Progenitor cell of endocrine pancreas (in vitro differentiated cells): ENCODE measurements around the gene GOLPH3. TPM values are rescaled to one million over a fixed set of nuclear protein-coding genes. Genes with fewer than 3 reads are reported as not detected.
A peak's percentile ranks its signal among the peaks of the same experiment; 100 is the strongest.

Experiments
- DNase-seq: peaks from one replicate; pipeline ENCODE4 v3.0.0; 2021; ENCODE audit warnings: low spot score; ENCODE audit not compliant: unreplicated experiment
- H3K27ac Mint-ChIP-seq: 2 replicates; pipeline ENCODE4 v1.8.0; 2021; ENCODE audit warnings: mild to moderate bottlenecking, moderate library complexity, mixed read lengths
- H3K27me3 Mint-ChIP-seq: 2 replicates; pipeline ENCODE4 v1.8.0; 2021; ENCODE audit warnings: mixed read lengths
- H3K36me3 Mint-ChIP-seq: 2 replicates; pipeline ENCODE4 v1.8.0; 2022; ENCODE audit warnings: mixed read lengths; ENCODE audit not compliant: insufficient read depth
- H3K4me1 Mint-ChIP-seq: 2 replicates; pipeline ENCODE4 v1.8.0; 2021; ENCODE audit warnings: low read depth, mixed read lengths
- H3K4me3 Mint-ChIP-seq: 2 replicates; pipeline ENCODE4 v1.8.0; 2021; ENCODE audit warnings: low read depth, mild to moderate bottlenecking, moderate library complexity, mixed read lengths
- H3K9me3 Mint-ChIP-seq: 2 replicates; pipeline ENCODE4 v1.8.0; 2021; ENCODE audit warnings: low read depth, mixed read lengths
- total RNA-seq: library from RNA; stranded (reverse); gene quantifications from 2 replicates; pipeline ENCODE4 v1.2.1, GENCODE V29; 2021
- TF ChIP-seq, protein P1 (sequence below): fragments of 200-600 bp; sonication (generic); IDR thresholded peaks from one replicate; pipeline ENCODE4 v1.5.0; 2021; ENCODE audit warnings: antibody characterized with exemption, mild to moderate bottlenecking; ENCODE audit not compliant: unreplicated experiment

Gene GOLPH3
- total RNA-seq, 1 donor from 2014 or later: 80.8 TPM

DNA sequence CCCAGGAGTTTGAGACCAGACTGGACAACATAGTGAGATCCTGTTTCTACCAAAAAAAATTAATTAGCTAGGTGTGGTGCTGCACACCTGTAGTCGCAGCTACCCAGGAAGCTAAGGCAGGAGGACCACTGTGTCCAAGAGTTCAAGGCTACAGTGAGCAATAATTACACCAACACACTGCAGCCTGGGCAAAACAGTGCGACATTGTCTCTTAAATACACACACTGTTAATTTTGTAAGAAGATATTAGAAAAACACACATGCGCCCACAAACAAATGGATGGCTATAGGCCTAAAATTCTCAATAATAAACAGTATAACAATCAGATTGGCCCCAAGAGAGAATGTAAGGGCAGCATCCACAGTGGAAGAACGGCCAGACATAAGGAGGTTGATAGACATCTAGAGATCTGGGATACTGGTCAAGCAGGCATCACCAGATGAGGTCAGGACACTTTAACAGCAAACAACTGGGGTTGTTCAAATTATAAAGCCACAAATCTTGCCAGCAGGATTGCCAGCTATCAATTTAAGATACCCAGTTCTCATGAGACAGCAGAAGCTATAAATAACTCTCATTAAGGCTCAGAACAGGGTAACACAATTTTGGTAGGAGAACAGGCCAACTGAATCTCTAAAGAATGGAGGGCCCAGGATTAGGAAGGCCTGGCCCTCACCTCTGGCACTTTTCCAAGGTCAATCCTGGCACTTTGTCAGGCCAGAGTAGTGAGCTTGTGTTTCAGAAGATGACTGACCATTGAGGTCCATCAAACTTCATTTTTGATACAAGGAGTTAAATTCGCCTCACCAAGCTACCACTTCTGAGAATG lies 29.5 kb downstream of the GOLPH3 start:
- H3K4me1 Mint-ChIP-seq: peaks cover 12% of the 10 kb centered on the region
- H3K27me3 Mint-ChIP-seq: no peaks in the 10 kb centered on the region
- no peak for DNase-seq
- no peak overlapping the region for H3K27ac Mint-ChIP-seq
- no peak overlapping the region for H3K4me3 Mint-ChIP-seq
- peaks cover 25% of the 10 kb centered on the region for H3K36me3 Mint-ChIP-seq
- H3K9me3 Mint-ChIP-seq: no peaks in the 10 kb centered on the region
- TF ChIP-seq, protein P1, sequence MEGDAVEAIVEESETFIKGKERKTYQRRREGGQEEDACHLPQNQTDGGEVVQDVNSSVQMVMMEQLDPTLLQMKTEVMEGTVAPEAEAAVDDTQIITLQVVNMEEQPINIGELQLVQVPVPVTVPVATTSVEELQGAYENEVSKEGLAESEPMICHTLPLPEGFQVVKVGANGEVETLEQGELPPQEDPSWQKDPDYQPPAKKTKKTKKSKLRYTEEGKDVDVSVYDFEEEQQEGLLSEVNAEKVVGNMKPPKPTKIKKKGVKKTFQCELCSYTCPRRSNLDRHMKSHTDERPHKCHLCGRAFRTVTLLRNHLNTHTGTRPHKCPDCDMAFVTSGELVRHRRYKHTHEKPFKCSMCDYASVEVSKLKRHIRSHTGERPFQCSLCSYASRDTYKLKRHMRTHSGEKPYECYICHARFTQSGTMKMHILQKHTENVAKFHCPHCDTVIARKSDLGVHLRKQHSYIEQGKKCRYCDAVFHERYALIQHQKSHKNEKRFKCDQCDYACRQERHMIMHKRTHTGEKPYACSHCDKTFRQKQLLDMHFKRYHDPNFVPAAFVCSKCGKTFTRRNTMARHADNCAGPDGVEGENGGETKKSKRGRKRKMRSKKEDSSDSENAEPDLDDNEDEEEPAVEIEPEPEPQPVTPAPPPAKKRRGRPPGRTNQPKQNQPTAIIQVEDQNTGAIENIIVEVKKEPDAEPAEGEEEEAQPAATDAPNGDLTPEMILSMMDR: no peak

DNA sequence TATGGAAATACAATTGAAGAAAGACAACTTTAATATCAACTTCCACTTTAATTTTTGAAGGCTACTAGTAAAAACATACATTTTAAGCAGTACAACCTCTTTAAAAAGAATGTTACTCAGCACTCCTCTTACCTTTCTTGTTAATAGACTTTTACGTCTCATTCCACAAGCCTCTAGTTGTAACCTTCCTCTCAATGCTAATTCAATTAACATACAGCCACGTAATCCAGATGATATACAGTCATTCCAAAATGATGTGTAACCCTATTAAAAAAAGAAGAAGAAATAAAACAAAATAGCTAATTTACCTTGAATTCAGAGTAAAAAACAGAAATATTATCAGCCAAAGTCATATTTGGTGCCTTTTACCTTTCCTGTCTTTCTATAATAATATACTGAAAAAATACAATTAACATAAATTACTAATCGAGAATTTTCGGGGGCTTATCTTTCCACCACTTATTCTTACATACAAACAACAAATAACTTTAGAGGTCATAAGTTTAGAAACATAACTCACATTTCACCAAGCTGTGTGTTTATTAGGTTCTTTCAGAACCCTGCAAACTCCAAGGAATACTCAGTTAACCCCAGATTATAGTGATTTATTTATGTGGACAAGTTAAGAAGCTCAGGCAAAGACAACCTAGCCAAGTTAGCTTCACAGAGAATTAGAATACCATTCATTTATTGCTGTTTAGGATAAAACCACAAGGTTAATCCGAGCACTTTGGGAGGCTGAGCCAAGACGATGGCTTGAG lies 30.3 kb downstream of the GOLPH3 start:
- H3K27ac Mint-ChIP-seq: no peak overlapping the region

DNA sequence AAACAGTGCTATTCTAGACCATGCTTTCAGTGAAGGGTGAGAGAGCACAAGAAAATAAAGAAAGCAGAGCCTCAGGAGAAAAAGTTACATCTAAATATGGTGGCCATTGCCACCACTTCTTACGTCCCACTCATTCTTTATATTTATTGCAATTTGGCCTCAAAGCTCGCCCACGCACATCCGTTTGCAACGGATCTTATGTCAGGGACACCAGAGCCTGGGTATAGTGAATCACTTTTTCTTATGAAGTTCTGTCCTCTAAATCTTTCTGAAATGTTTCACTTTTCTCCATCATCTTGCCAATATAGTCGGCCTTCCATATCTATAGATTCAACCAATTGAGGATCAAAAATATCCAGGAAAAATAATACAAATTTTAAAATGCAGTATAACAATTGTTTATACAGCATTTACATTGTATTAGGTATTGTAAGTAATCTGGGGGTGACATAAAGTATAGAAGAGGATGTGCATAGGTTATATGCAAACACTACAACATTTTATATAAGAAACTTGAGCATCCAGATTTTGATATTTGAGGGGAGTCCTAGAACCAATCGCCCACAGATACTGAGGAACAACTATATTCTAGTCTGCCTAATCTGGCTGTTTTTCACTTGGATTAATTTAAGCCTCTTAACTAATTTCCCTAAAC lies 35.2 kb downstream of the GOLPH3 start:
- Mint-ChIP-seq H3K4me3 (no peak overlapping the region), H3K27me3 (no peaks in the 10 kb centered on the region), H3K36me3 (peaks cover 22% of the 10 kb centered on the region)

More for the DNA sequence above, 30.3 kb downstream of the GOLPH3 start:
- peaks cover 22% of the 10 kb centered on the region for H3K36me3 Mint-ChIP-seq
- H3K9me3 Mint-ChIP-seq: no peaks in the 10 kb centered on the region
- TF ChIP-seq, protein P1: no peak
- H3K4me3 Mint-ChIP-seq: no peak overlapping the region
- H3K4me1 Mint-ChIP-seq: peaks cover 12% of the 10 kb centered on the region
- H3K27me3 Mint-ChIP-seq: no peaks in the 10 kb centered on the region
- DNase-seq: no peak

DNA sequence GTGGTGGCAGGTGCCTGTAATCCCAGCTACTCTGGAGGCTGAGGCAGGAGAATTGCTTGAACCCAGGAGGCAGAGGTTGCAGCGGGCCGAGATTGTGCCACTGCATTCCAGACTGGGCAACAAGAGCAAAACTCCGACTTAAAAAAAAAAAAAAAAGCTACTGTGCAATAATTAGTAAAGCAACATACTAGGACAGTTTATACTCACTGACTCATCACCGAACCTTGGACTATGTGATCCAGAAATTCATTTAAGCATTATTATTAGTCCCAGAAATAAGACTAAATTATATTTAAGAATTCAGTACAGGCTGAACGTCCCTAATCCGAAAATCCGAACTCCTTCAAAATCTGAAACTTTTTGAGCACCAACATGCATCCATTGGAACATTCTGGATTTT lies 37.8 kb downstream of the GOLPH3 start:
- Mint-ChIP-seq H3K4me1 (peaks cover 3% of the 10 kb centered on the region), H3K27ac (no peak overlapping the region), H3K4me3 (no peak overlapping the region), H3K9me3 (no peaks in the 10 kb centered on the region), H3K27me3 (no peaks in the 10 kb centered on the region), H3K36me3 (peaks cover 22% of the 10 kb centered on the region)
- TF ChIP-seq, protein P1: no peak
- no peak for DNase-seq

More for the DNA sequence above, 35.2 kb downstream of the GOLPH3 start:
- DNase-seq: no peak
- Mint-ChIP-seq H3K4me1 (no peaks in the 10 kb centered on the region), H3K9me3 (no peaks in the 10 kb centered on the region), H3K27ac (no peak overlapping the region)
- TF ChIP-seq, protein P1: no peak

DNA sequence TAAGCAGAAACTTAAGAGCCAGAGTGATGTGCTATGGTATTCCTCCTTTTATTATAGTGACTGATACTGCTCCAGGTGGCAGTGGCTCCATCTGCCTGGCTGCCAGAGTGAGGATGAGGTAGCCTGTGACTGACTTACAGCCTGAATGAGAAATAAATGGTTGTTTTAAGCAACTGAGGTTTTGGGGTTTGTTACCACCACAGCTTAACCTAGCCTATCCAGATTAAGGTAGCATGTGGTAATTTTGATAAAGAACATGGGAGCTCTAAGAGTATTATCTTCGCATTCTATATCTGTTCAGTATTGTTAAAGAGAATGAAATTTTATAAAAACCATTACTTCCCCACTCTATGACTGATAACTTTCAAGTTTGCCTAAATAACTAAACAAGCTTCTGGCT lies 39.0 kb downstream of the GOLPH3 start:
- peaks cover 24% of the 10 kb centered on the region for H3K36me3 Mint-ChIP-seq
- peak overlapping the region; percentile 81 for H3K27ac Mint-ChIP-seq

More for the DNA sequence above, 39.0 kb downstream of the GOLPH3 start:
- Mint-ChIP-seq H3K4me3 (no peak overlapping the region), H3K4me1 (peaks cover 3% of the 10 kb centered on the region), H3K9me3 (no peaks in the 10 kb centered on the region), H3K27me3 (no peaks in the 10 kb centered on the region)
- TF ChIP-seq, protein P1: no peak
- DNase-seq: no peak
